PC-3 (cell line): Measurements from ENCODE around the gene KIAA0586. TPM values are rescaled to one million over a fixed set of nuclear protein-coding genes. Genes with fewer than 3 reads are reported as not detected.

Source experiments
- ATAC-seq: fragments of 200-7000 bp; cut with Tn5 transposase; 2 replicates; pipeline ENCODE4 v1.9.1; 2020; ENCODE audit warnings: mild to moderate bottlenecking, moderate library complexity
- BruUV-seq: library from RNA; stranded (reverse); fragments of 400-500 nt; replicated peaks from 2 replicates; lab custom pipeline; 2021; lab: Mats Ljungman, UMichigan
- CTCF ChIA-PET: fragments of 300-600 bp; sonication (Branson Sonifier 250); formaldehyde crosslinking; loops from one replicate; lab custom pipeline; 2022; ENCODE audit warnings: antibody characterized with exemption; lab: Charles Lee
- POLR2A ChIA-PET: fragments of 300-600 bp; sonication (Branson Sonifier 250); formaldehyde crosslinking; loops from one replicate; lab custom pipeline; 2022; ENCODE audit warnings: antibody characterized with exemption; ENCODE audit not compliant: unreplicated experiment; lab: Charles Lee
- DNase-seq: peaks from one replicate; pipeline ENCODE4 v3.0.0-alpha.2; 2015
- H2AFZ ChIP-seq: fragments of 300-600 bp; sonication (generic); 2 replicates; pipeline ENCODE4 v1.6.0; 2016; ENCODE audit warnings: antibody characterized with exemption, low read length
- H3F3A ChIP-seq: fragments of 300-600 bp; sonication (generic); one replicate; pipeline ENCODE4 v1.6.0; 2017; ENCODE audit warnings: antibody characterized with exemption, low read length, control low read depth, mild to moderate bottlenecking; ENCODE audit not compliant: unreplicated experiment
- H3K27ac ChIP-seq: fragments of 300-600 bp; sonication (generic); 2 replicates; pipeline ENCODE4 v1.5.1; 2016; ENCODE audit warnings: mild to moderate bottlenecking, low read length
- H3K27me3 ChIP-seq: fragments of 300-600 bp; sonication (generic); 2 replicates; pipeline ENCODE4 v1.6.1; 2016; ENCODE audit warnings: low read length, mixed read lengths
- H3K36me3 ChIP-seq: fragments of 300-600 bp; sonication (generic); 2 replicates; pipeline ENCODE4 v1.6.1; 2016; ENCODE audit warnings: low read depth, mixed run types, low read length, mixed read lengths
- H3K4me1 ChIP-seq: fragments of 300-600 bp; sonication (generic); 2 replicates; pipeline ENCODE4 v1.5.1; 2016; ENCODE audit warnings: low read length; ENCODE audit not compliant: insufficient read depth
- H3K4me2 ChIP-seq: fragments of 300-600 bp; sonication (generic); 2 replicates; pipeline ENCODE4 v1.6.0; 2016; ENCODE audit warnings: low read length
- H3K4me3 ChIP-seq: fragments of 300-600 bp; sonication (generic); 2 replicates; pipeline ENCODE4 v1.5.1; 2016; ENCODE audit warnings: mild to moderate bottlenecking, low read length, mixed read lengths
- H3K79me2 ChIP-seq: fragments of 300-600 bp; sonication (generic); 2 replicates; pipeline ENCODE4 v1.6.1; 2017; ENCODE audit warnings: low read length, mixed read lengths
- H3K9ac ChIP-seq: fragments of 300-600 bp; sonication (generic); 2 replicates; pipeline ENCODE4 v1.6.0; 2016; ENCODE audit warnings: mild to moderate bottlenecking, low read length
- H3K9me2 ChIP-seq: fragments of 300-600 bp; sonication (generic); replicated peaks from 2 replicates; pipeline ENCODE4 v1.6.1; 2016; ENCODE audit warnings: mixed run types, low read length, mixed read lengths
- H3K9me3 ChIP-seq: fragments of 300-600 bp; sonication (generic); 2 replicates; pipeline ENCODE4 v1.6.1; 2016; ENCODE audit warnings: low read length, mixed read lengths
- H4K20me1 ChIP-seq: fragments of 300-600 bp; sonication (generic); 2 replicates; pipeline ENCODE4 v1.6.1; 2016; ENCODE audit warnings: low read length, mixed read lengths
- CTCF ChIP-seq: fragments of 300-600 bp; sonication (generic); conservative IDR thresholded peaks from 2 replicates; pipeline ENCODE4 v1.5.1; 2017; ENCODE audit warnings: antibody characterized with exemption, low read depth, mild to moderate bottlenecking, low read length
- EZH2 ChIP-seq: fragments of 300-600 bp; sonication (generic); IDR thresholded peaks from one replicate; pipeline ENCODE4 v1.6.1; 2017; ENCODE audit warnings: antibody characterized with exemption, mild to moderate bottlenecking, low read length; ENCODE audit not compliant: unreplicated experiment
- EZH2phosphoT487 ChIP-seq: fragments of 300-600 bp; sonication (generic); IDR thresholded peaks from 2 replicates; pipeline ENCODE4 v1.6.1; 2018; ENCODE audit warnings: mild to moderate bottlenecking, antibody characterized with exemption, low read length, borderline replicate concordance
- intact Hi-C: fragments of 100-400 bp; cut with micrococcal nuclease; formaldehyde crosslinking; loops from 2 replicates; pipeline ENCODE4 v1.9.0; 2023
- total RNA-seq: library from RNA; depleted of rRNA; stranded (reverse); fragments of >200 nt; gene quantifications from 2 replicates; pipeline ENCODE4 v1.2.3, GENCODE V29; 2014

Gene KIAA0586
- total RNA-seq, 1 experiment from 2014 or later = 50.3 TPM

GRCh38 chr14:58479975-58480374, 52.5 kb downstream of the KIAA0586 start:
- intact Hi-C loops = no loop called here
- CTCF ChIA-PET = no interaction called here
- Histone ChIP-seq H3K27me3 (no peaks in the 10 kb centered on the region), H3K4me3 (no peak overlapping the region), H3K4me2 (no peak overlapping the region), H3K36me3 (peaks cover 20% of the 10 kb centered on the region; the same call in 1 of the 2 replicates), H2AFZ (no peak overlapping the region), H3K9ac (no peak overlapping the region), H3K9me2 (no peaks in the 10 kb centered on the region), H3K27ac (no peak overlapping the region), H3K9me3 (no peaks in the 10 kb centered on the region), H3K79me2 (no peaks in the 10 kb centered on the region), H4K20me1 (no peaks in the 10 kb centered on the region), H3K4me1 (no peaks in the 10 kb centered on the region), H3F3A (peaks cover 4% of the 10 kb centered on the region)
- TF ChIP-seq EZH2phosphoT487 (no peak), CTCF (no peak), EZH2 (no peak)
- ATAC-seq = no peak
- POLR2A ChIA-PET = no interaction called here
- DNase-seq = no peak
- BruUV-seq = no TSS peak

GRCh38 chr14:58484176-58484575, 56.7 kb downstream of the KIAA0586 start:
- CTCF ChIA-PET = no interaction called here
- H3K9me2 ChIP-seq = no peaks in the 10 kb centered on the region
- H3K4me2 ChIP-seq = no peak overlapping the region
- H3K9ac ChIP-seq = no peak overlapping the region
- BruUV-seq = no TSS peak
- no peaks in the 10 kb centered on the region for H4K20me1 ChIP-seq
- POLR2A ChIA-PET = no interaction called here
- H2AFZ ChIP-seq = no peak overlapping the region
- H3K4me1 ChIP-seq = peaks cover 8% of the 10 kb centered on the region
- H3K27me3 ChIP-seq = no peaks in the 10 kb centered on the region
- TF ChIP-seq CTCF = no peak
- no peak for TF ChIP-seq EZH2
- no peak for TF ChIP-seq EZH2phosphoT487
- DNase-seq = no peak
- H3K79me2 ChIP-seq = no peaks in the 10 kb centered on the region
- no peak overlapping the region for H3K27ac ChIP-seq
- intact Hi-C loops = no loop called here
- H3K36me3 ChIP-seq = peaks cover 25% of the 10 kb centered on the region
- H3K9me3 ChIP-seq = no peaks in the 10 kb centered on the region
- H3K4me3 ChIP-seq = no peak overlapping the region
- ATAC-seq = no peak
- H3F3A ChIP-seq = peaks cover 4% of the 10 kb centered on the region

GRCh38 chr14:58488550-58488949, 61.0 kb downstream of the KIAA0586 start:
- ChIA-PET CTCF (no interaction called here), POLR2A (no interaction called here)
- Histone ChIP-seq H3K27ac (no peak overlapping the region), H3K4me3 (no peak overlapping the region), H3K27me3 (no peaks in the 10 kb centered on the region), H2AFZ (no peak overlapping the region), H3F3A (peaks cover 3% of the 10 kb centered on the region), H3K9me3 (no peaks in the 10 kb centered on the region), H3K9me2 (no peaks in the 10 kb centered on the region), H3K4me2 (no peak overlapping the region; the same call in 1 of the 2 replicates), H3K36me3 (peaks cover 41% of the 10 kb centered on the region), H4K20me1 (no peaks in the 10 kb centered on the region), H3K79me2 (no peaks in the 10 kb centered on the region), H3K4me1 (peaks cover 13% of the 10 kb centered on the region), H3K9ac (no peak overlapping the region)
- intact Hi-C loops = no loop called here
- BruUV-seq = no TSS peak
- ATAC-seq (peak; percentile 93), DNase-seq (peak; percentile 76)
- TF ChIP-seq EZH2 (no peak), EZH2phosphoT487 (no peak), CTCF (no peak)
